ENCODE measurements around the gene HDAC1. TPM values are rescaled to one million over a fixed set of nuclear protein-coding genes. Genes with fewer than 3 reads are reported as not detected.

The HDAC1 gene
- total and polyA plus RNA-seq, 10 of the 15 experiments (the other 5 are each of a cell fraction or from before 2014, with no cell fraction given): 147 to 331 (median 168) TPM

DNA sequence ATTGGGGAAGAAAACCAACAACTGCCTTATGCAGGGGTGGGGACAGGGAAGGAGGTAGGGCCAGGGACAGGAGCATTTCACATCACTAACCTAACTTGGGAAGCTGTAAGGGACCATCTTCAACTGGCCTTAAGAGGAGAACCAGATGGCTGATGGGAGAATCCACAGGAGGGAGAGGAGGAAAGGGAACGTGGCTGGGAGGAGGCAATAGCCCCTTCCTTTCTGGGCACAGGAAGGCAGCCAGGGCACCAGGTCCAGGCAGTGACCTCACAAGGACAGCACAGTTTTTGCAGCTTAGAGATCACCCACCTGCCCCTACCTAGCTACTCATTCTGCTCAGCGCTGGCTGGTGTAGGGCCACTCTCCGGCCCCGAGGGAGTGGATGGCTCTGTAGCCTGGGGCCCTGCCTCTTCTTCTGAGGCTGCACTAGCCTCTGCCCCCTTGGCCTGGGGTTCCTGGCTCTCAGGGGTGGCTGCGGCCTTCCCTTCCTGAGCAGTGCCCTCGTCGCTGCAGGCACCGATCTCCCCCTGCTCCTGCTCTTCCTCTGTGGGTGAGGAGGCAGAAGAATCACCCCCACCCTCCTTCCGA lies 42.5 kb downstream of the HDAC1 start:
- H3K9me3 ChIP-seq (replicated peaks; ENCODE audit: control insufficient read depth, insufficient read depth, low read length): no peaks in the 10 kb centered on the region
- SMC1A ChIA-PET (ENCODE audit: uncharacterized antibody, unreplicated experiment): interaction anchor here (0.9 to 4.1 kb wide), 5 partner anchors 10 to 94 kb away, joined by 3 to 17 read pairs (median 6); no protein-coding TSS in a partner anchor
- 59% methylated on average over 9 of the region's 9 CpGs for WGBS (ENCODE audit: insufficient coverage, insufficient replicate concordance, low lambda C conversion rate, missing lambda C conversion rate)
- intact Hi-C loops (cut with micrococcal nuclease; ENCODE audit: unreplicated experiment) (loop anchor here (2.0 kb wide), 2 partner anchors 38 to 60 kb away; partner anchors contain the start of gene BSDC1), in situ Hi-C loops (cut with MboI) (no loop called here)
- peak overlapping the region; percentile 83 for H3K9ac ChIP-seq (ENCODE audit: control insufficient read depth, insufficient read depth, low read length)
- H3K4me3 ChIP-seq: peak overlapping the region; percentile 80
- peaks cover 29 to 30% of the 10 kb centered on the region in 2 experiments for H3K36me3 ChIP-seq (ENCODE audit: control insufficient read depth in 2 of 2, insufficient read depth in 2 of 2, low read length in 1 of 2)
- peaks cover 24% of the 10 kb centered on the region for H3K79me2 ChIP-seq (ENCODE audit: control insufficient read depth, insufficient read depth, low read length)
- ATAC-seq: 0 out of 3 replicates have a peak, but pooled peaks have one; percentile 2
- H4K20me1 ChIP-seq (ENCODE audit: control insufficient read depth, insufficient read depth): no peaks in the 10 kb centered on the region; the same call in 1 of the 2 replicates
- H3K4me2 ChIP-seq (ENCODE audit: control insufficient read depth, insufficient read depth): peak overlapping the region; percentile 78
- FAIRE-seq: no peak
- BruUV-seq (replicated peaks): no TSS peak
- H3K4me1 ChIP-seq (ENCODE audit: control insufficient read depth, insufficient read depth, low read length): peaks cover 47% of the 10 kb centered on the region
- CTCF ChIA-PET: interaction anchor here (0.6 to 5.2 kb wide), 12 partner anchors 13 to 357 kb away, joined by 3 to 29 read pairs (median 4); partner anchors contain the start of gene BSDC1
- H3K27ac ChIP-seq (ENCODE audit: control insufficient read depth, insufficient read depth): peak overlapping the region; percentile 48
- no peak overlapping the region for H2AFZ ChIP-seq (ENCODE audit: control insufficient read depth, low read depth, low read length)
- no peaks in the 10 kb centered on the region for H3K27me3 ChIP-seq (replicated peaks in 1 of 2; ENCODE audit: control insufficient read depth in 2 of 2, insufficient read depth in 2 of 2, low read length in 1 of 2)
- DNase-seq (ENCODE audit: low read depth, low spot score): no peak
- POLR2A ChIA-PET: interaction anchor here (0.6 to 2.3 kb wide), 5 partner anchors 11 to 170 kb away, joined by 3 to 10 read pairs (median 7); partner anchors contain the start of genes BSDC1 and LCK
- RAD21 ChIA-PET (ENCODE audit: unreplicated experiment): interaction anchor here (0.8 to 2.5 kb wide), 6 partner anchors 11 to 111 kb away, joined by 3 to 13 read pairs (median 4); partner anchors contain the start of gene BSDC1
- TF ChIP-seq POLR2A (IDR thresholded peaks at IDR 0.05; ENCODE audit: low read depth, low read length) (peak; percentile 49), GATAD2B (conservative IDR thresholded peaks at IDR 0.05; ENCODE audit: low read depth) (no peak), FOS (IDR thresholded peaks at IDR 0.05; ENCODE audit: borderline replicate concordance, extremely low read depth, insufficient read length) (no peak), CEBPB (IDR thresholded peaks at IDR 0.05; ENCODE audit: borderline replicate concordance in 1 of 2, low read depth in 2 of 2, low read length in 2 of 2) (no peak), BMI1 (IDR thresholded peaks at IDR 0.05; ENCODE audit: borderline replicate concordance) (no peak), HDGF (IDR thresholded peaks at IDR 0.05) (0 out of 2 replicates have a peak, but pooled peaks have one; percentile 15)
- TF ChIP-seq, protein P1, sequence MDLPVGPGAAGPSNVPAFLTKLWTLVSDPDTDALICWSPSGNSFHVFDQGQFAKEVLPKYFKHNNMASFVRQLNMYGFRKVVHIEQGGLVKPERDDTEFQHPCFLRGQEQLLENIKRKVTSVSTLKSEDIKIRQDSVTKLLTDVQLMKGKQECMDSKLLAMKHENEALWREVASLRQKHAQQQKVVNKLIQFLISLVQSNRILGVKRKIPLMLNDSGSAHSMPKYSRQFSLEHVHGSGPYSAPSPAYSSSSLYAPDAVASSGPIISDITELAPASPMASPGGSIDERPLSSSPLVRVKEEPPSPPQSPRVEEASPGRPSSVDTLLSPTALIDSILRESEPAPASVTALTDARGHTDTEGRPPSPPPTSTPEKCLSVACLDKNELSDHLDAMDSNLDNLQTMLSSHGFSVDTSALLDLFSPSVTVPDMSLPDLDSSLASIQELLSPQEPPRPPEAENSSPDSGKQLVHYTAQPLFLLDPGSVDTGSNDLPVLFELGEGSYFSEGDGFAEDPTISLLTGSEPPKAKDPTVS (IDR thresholded peaks at IDR 0.05; ENCODE audit: low read depth, low read length): no peak
- TF ChIP-seq, protein P2, sequence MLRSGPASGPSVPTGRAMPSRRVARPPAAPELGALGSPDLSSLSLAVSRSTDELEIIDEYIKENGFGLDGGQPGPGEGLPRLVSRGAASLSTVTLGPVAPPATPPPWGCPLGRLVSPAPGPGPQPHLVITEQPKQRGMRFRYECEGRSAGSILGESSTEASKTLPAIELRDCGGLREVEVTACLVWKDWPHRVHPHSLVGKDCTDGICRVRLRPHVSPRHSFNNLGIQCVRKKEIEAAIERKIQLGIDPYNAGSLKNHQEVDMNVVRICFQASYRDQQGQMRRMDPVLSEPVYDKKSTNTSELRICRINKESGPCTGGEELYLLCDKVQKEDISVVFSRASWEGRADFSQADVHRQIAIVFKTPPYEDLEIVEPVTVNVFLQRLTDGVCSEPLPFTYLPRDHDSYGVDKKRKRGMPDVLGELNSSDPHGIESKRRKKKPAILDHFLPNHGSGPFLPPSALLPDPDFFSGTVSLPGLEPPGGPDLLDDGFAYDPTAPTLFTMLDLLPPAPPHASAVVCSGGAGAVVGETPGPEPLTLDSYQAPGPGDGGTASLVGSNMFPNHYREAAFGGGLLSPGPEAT (IDR thresholded peaks at IDR 0.05; ENCODE audit: low read depth): no peak
- TF ChIP-seq, protein P3, sequence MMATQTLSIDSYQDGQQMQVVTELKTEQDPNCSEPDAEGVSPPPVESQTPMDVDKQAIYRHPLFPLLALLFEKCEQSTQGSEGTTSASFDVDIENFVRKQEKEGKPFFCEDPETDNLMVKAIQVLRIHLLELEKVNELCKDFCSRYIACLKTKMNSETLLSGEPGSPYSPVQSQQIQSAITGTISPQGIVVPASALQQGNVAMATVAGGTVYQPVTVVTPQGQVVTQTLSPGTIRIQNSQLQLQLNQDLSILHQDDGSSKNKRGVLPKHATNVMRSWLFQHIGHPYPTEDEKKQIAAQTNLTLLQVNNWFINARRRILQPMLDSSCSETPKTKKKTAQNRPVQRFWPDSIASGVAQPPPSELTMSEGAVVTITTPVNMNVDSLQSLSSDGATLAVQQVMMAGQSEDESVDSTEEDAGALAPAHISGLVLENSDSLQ (IDR thresholded peaks at IDR 0.05): no peak
- TF ChIP-seq, protein P4, sequence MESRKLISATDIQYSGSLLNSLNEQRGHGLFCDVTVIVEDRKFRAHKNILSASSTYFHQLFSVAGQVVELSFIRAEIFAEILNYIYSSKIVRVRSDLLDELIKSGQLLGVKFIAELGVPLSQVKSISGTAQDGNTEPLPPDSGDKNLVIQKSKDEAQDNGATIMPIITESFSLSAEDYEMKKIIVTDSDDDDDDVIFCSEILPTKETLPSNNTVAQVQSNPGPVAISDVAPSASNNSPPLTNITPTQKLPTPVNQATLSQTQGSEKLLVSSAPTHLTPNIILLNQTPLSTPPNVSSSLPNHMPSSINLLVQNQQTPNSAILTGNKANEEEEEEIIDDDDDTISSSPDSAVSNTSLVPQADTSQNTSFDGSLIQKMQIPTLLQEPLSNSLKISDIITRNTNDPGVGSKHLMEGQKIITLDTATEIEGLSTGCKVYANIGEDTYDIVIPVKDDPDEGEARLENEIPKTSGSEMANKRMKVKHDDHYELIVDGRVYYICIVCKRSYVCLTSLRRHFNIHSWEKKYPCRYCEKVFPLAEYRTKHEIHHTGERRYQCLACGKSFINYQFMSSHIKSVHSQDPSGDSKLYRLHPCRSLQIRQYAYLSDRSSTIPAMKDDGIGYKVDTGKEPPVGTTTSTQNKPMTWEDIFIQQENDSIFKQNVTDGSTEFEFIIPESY (IDR thresholded peaks at IDR 0.05): no peak
- TF ChIP-seq, protein P5, sequence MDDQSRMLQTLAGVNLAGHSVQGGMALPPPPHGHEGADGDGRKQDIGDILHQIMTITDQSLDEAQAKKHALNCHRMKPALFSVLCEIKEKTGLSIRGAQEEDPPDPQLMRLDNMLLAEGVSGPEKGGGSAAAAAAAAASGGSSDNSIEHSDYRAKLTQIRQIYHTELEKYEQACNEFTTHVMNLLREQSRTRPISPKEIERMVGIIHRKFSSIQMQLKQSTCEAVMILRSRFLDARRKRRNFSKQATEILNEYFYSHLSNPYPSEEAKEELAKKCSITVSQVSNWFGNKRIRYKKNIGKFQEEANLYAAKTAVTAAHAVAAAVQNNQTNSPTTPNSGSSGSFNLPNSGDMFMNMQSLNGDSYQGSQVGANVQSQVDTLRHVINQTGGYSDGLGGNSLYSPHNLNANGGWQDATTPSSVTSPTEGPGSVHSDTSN (IDR thresholded peaks at IDR 0.05; ENCODE audit: insufficient replicate concordance, low read depth, low read length): no peak
- TF ChIP-seq, protein P6, sequence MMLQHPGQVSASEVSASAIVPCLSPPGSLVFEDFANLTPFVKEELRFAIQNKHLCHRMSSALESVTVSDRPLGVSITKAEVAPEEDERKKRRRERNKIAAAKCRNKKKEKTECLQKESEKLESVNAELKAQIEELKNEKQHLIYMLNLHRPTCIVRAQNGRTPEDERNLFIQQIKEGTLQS (IDR thresholded peaks at IDR 0.05; ENCODE audit: borderline replicate concordance, extremely low read depth, low read depth, low read length): no peak

All from GM12878 (cell line).